HCT116 (cell line): ENCODE results near the gene LAMC3. TPM values are rescaled to one million over a fixed set of nuclear protein-coding genes. Genes with fewer than 3 reads are reported as not detected.

Experiments used
- ATAC-seq: fragments of 200-7000 bp; cut with Tn5 transposase; 2 replicates; pipeline ENCODE4 v1.9.1; 2020; ENCODE audit warnings: mild to moderate bottlenecking, moderate library complexity
- BruUV-seq: library from RNA; stranded (reverse); fragments of 400-500 nt; replicated peaks from 2 replicates; lab custom pipeline; 2021; lab: Mats Ljungman, UMichigan
- CTCF ChIA-PET: fragments of 300-600 bp; sonication (Branson Sonifier 250); formaldehyde crosslinking; loops from one replicate; lab custom pipeline; 2021; ENCODE audit warnings: antibody characterized with exemption; lab: Charles Lee
- POLR2A ChIA-PET: fragments of 300-600, 350-600 bp; sonication (Branson Sonifier 250); formaldehyde crosslinking; loops from one replicate; lab custom pipeline; 2021; ENCODE audit warnings: antibody characterized with exemption; lab: Charles Lee
- RAD21 ChIA-PET, 2 experiments: fragments of 300-600 bp; sonication (Branson Sonifier 250); formaldehyde crosslinking; loops; one replicate each; lab custom pipeline; 2023; ENCODE audit warnings: low total read pairs in 2 of 2; ENCODE audit not compliant: uncharacterized antibody in 2 of 2, unreplicated experiment in 2 of 2, low non-redundant PET in 1 of 2; lab: Charles Lee
- DNase-seq: peaks from one replicate; pipeline ENCODE4 v3.0.0-alpha.2; 2010; ENCODE audit warnings: low read depth, low spot score
- H2AFZ ChIP-seq: fragments of 200-600 bp; shearing (Covaris generic), sonication (generic); 2 replicates; pipeline ENCODE4 v1.6.1; 2017; ENCODE audit warnings: low read depth, mixed run types, mixed read lengths, antibody characterized with exemption, low read length; ENCODE audit not compliant: poor library complexity, severe bottlenecking
- H3K27ac ChIP-seq: 2 replicates; pipeline ENCODE4 v1.5.1; 2012; ENCODE audit warnings: low read depth, low read length
- H3K27me3 ChIP-seq: fragments of 200-600 bp; sonication (generic); 2 replicates; pipeline ENCODE4 v1.6.1; 2016; ENCODE audit warnings: mixed run types, low read length, mixed read lengths; ENCODE audit not compliant: insufficient read depth
- H3K36me3 ChIP-seq, 2 experiments: fragments of 200-500 bp in 1 of 2; fragments of 200-600 bp in 1 of 2; sonication (Bioruptor generic) in 1 of 2; sonication (generic) in 1 of 2; 2 replicates each; pipeline versions ENCODE4 v1.5.1 to v1.6.1; 2014 to 2016; ENCODE audit warnings: low read length in 2 of 2, inconsistent platforms in 1 of 2, mixed read lengths in 1 of 2, mixed run types in 1 of 2; ENCODE audit not compliant: insufficient read depth in 2 of 2, control insufficient read depth in 1 of 2
- H3K4me1 ChIP-seq, 2 experiments: fragments of 200-600 bp in 1 of 2; sonication (generic) in 1 of 2; 2 replicates each; pipeline versions ENCODE4 v1.5.1 to v1.6.1; 2012 to 2017; ENCODE audit warnings: low read length in 2 of 2, inconsistent platforms in 1 of 2, mild to moderate bottlenecking in 1 of 2, mixed read lengths in 1 of 2, mixed run types in 1 of 2, moderate library complexity in 1 of 2; ENCODE audit not compliant: insufficient read depth in 2 of 2, control insufficient read depth in 1 of 2
- H3K4me2 ChIP-seq: fragments of 200-600 bp; sonication (generic); 2 replicates; pipeline ENCODE4 v1.6.1; 2017; ENCODE audit warnings: mixed run types, low read length, mixed read lengths
- H3K4me3 ChIP-seq, 2 experiments: fragments of 200-600 bp in 1 of 2; sonication (generic) in 1 of 2; replicated peaks in 1 of 2; 2 replicates each; pipeline ENCODE4 v1.5.1; 2011 to 2016; ENCODE audit warnings: low read length in 2 of 2, control low read depth in 1 of 2, low read depth in 1 of 2, mild to moderate bottlenecking in 1 of 2, mixed read lengths in 1 of 2, mixed run types in 1 of 2
- H3K79me2 ChIP-seq: fragments of 200-600 bp; sonication (generic); 2 replicates; pipeline ENCODE4 v1.6.1; 2017; ENCODE audit warnings: mild to moderate bottlenecking, mixed run types, low read length, moderate library complexity, mixed read lengths; ENCODE audit not compliant: insufficient read depth
- H3K9ac ChIP-seq: fragments of 200-600 bp; sonication (generic); 2 replicates; pipeline ENCODE4 v1.6.1; 2016; ENCODE audit warnings: low read length, mixed read lengths
- H3K9me2 ChIP-seq: fragments of 200-600 bp; sonication (generic), shearing (Covaris generic); 2 replicates; pipeline ENCODE4 v1.6.1; 2017; ENCODE audit warnings: mixed run types, mild to moderate bottlenecking, moderate library complexity; ENCODE audit not compliant: insufficient read depth
- H3K9me3 ChIP-seq, 2 experiments: fragments of 200-500 bp in 1 of 2; fragments of 200-600 bp in 1 of 2; sonication (Bioruptor generic) in 1 of 2; sonication (generic) in 1 of 2; 2 replicates each; pipeline ENCODE4 v1.6.1; 2014 to 2017; ENCODE audit warnings: low read length in 2 of 2, mixed read lengths in 2 of 2, inconsistent platforms in 1 of 2, low read depth in 1 of 2, mild to moderate bottlenecking in 1 of 2, mixed run types in 1 of 2, moderate library complexity in 1 of 2; ENCODE audit not compliant: control insufficient read depth in 1 of 2, insufficient read depth in 1 of 2
- H4K20me1 ChIP-seq: fragments of 200-600 bp; sonication (generic), shearing (Covaris generic); 2 replicates; pipeline ENCODE4 v1.6.1; 2017; ENCODE audit warnings: mixed run types, mild to moderate bottlenecking, moderate library complexity; ENCODE audit not compliant: insufficient read depth
- ELF1 ChIP-seq: IDR thresholded peaks from 2 replicates; pipeline ENCODE4 v1.6.1; 2012; ENCODE audit warnings: low read depth, borderline replicate concordance
- EZH2 ChIP-seq: fragments of 200-600 bp; sonication (generic); IDR thresholded peaks from 2 replicates; pipeline ENCODE4 v1.6.1; 2017; ENCODE audit warnings: antibody characterized with exemption, mixed run types
- MAX ChIP-seq: IDR thresholded peaks from 2 replicates; pipeline ENCODE4 v1.6.1; 2012
- RAD21 ChIP-seq: IDR thresholded peaks from 2 replicates; pipeline ENCODE4 v1.6.1; 2012; ENCODE audit warnings: low read depth, mild to moderate bottlenecking
- SP1 ChIP-seq: IDR thresholded peaks from 2 replicates; pipeline ENCODE4 v1.6.1; 2012; ENCODE audit warnings: low read depth
- TCF7L2 ChIP-seq: IDR thresholded peaks from 2 replicates; pipeline ENCODE4 v1.7.0; 2011; ENCODE audit warnings: borderline replicate concordance, inconsistent platforms; ENCODE audit not compliant: insufficient read depth, insufficient read length; ENCODE audit errors: extremely low read depth
- YY1 ChIP-seq: IDR thresholded peaks from 2 replicates; pipeline ENCODE4 v1.6.1; 2011; ENCODE audit warnings: low read length, low read depth, moderate library complexity, mild to moderate bottlenecking; ENCODE audit not compliant: insufficient replicate concordance; ENCODE audit errors: extremely low read depth
- intact Hi-C: fragments of 100-400 bp; cut with micrococcal nuclease; formaldehyde crosslinking; loops from 2 replicates; pipeline ENCODE4 v1.10.0; 2022
- total RNA-seq: library from RNA; stranded (reverse); gene quantifications from one replicate; pipeline ENCODE4 v1.2.1, GENCODE V29; 2021; ENCODE audit not compliant: unreplicated experiment

LAMC3 gene
- total RNA-seq, 1 experiment from 2014 or later = 7.7 TPM

GRCh38 chr9:130970855-130971254 is 38.1 kb upstream of the LAMC3 start:
- ChIA-PET POLR2A (no interaction called here), RAD21 (no interaction called here), CTCF (no interaction called here)
- Histone ChIP-seq H4K20me1 (no peaks in the 10 kb centered on the region), H3K36me3 (no peaks in the 10 kb centered on the region), H3K4me3 (no peak overlapping the region), H2AFZ (no peak overlapping the region), H3K27ac (no peak overlapping the region), H3K27me3 (peaks cover 3% of the 10 kb centered on the region; the same call in 1 of the 2 replicates), H3K9me2 (no peaks in the 10 kb centered on the region), H3K9ac (no peak overlapping the region), H3K79me2 (no peaks in the 10 kb centered on the region), H3K4me1 (no peaks in the 10 kb centered on the region), H3K4me2 (no peak overlapping the region), H3K9me3 (no peaks in the 10 kb centered on the region)
- TF ChIP-seq SP1 = no peak
- TF ChIP-seq MAX = no peak
- no peak for TF ChIP-seq EZH2
- no peak for TF ChIP-seq RAD21
- TF ChIP-seq TCF7L2 = no peak
- TF ChIP-seq ELF1 = no peak
- BruUV-seq = no TSS peak
- DNase-seq (no peak), ATAC-seq (no peak)
- intact Hi-C loops = no loop called here

DNA sequence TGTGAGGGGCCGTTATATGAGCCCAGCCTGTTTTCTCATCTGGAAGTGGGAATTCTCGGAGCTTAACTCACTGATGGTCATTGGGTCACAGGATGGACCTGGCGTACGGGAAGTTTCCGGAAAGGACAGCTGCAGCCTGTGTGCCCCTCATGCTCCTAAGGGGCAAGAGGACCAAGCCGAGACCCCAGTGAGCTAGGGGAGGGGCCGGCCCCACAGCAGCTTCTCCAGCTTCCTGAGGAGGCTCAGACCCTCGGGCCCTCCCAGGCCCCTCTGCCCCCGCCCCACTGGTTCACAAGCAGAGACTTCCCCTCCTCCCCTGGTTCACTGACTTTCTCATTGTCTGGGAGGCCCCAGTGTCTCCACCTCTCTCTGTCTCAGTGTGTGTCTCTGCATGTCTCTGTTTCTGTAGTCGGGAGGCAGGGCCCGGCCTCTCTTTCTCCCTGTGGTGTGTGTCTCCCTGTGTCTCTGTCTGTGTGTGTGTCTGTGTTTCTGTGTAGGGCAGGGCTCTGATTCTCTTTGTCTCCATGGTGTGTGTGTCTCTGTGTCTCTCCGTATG is 37.6 kb upstream of the LAMC3 start:
- H3K4me3 ChIP-seq = no peak overlapping the region
- H3K4me1 ChIP-seq = no peaks in the 10 kb centered on the region
- no TSS peak for BruUV-seq
- ATAC-seq (no peak), DNase-seq (no peak)
- H3K27me3 ChIP-seq = peaks cover 3% of the 10 kb centered on the region; the same call in 1 of the 2 replicates
- H3K9me2 ChIP-seq = no peaks in the 10 kb centered on the region
- RAD21 ChIA-PET = no interaction called here
- H3K79me2 ChIP-seq = no peaks in the 10 kb centered on the region
- no peaks in the 10 kb centered on the region for H3K9me3 ChIP-seq
- intact Hi-C loops = no loop called here
- no peak overlapping the region for H2AFZ ChIP-seq
- H4K20me1 ChIP-seq = no peaks in the 10 kb centered on the region
- TF ChIP-seq YY1 = no peak
- H3K27ac ChIP-seq = no peak overlapping the region
- no peak overlapping the region for H3K4me2 ChIP-seq
- CTCF ChIA-PET = no interaction called here
- H3K36me3 ChIP-seq = no peaks in the 10 kb centered on the region
- H3K9ac ChIP-seq = no peak overlapping the region
- POLR2A ChIA-PET = no interaction called here
